Measurements from ENCODE around the gene TTC17.
"Not testable (repeated sequence)": the region's sequence is repeated elsewhere in the genome, so short reads cannot be mapped to it uniquely, and the experiment has no call there.

The TTC17 gene

DNA sequence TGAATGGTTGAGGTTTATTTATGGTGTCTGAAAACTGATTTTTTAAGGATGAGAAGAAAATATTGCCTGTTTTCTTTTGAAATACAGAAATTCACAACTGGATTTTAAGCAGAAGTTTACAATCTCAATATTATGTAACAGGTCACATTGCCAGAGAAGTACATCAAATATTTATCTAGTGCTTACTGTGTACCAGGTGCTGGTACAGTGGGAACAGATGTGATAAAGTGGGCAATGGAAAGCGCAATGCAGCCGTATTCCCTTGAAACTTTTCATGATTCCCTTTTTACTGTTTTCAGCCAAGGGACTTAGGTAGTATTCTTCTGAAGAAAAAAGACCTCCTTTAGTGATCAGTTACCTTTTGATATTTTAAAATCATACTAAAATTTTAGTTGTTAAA lies 49.6 kb downstream of the TTC17 start:
- Histone ChIP-seq H3K4me3 (ENCODE audit: low read depth in 1 of 2, low read length in 2 of 2) (no peak overlapping the region), H3K36me3 (ENCODE audit: control insufficient read depth in 1 of 2, insufficient read depth in 2 of 2, low read length in 2 of 2) (peaks cover 33 to 63% of the 10 kb centered on the region in 2 donors), H3K9me3 (ENCODE audit: control insufficient read depth in 1 of 2, low read length in 2 of 2) (no peaks in the 10 kb centered on the region), H3K27ac (ENCODE audit: low read length) (no peak overlapping the region), H3K27me3 (ENCODE audit: low read depth, low read length) (no peaks in the 10 kb centered on the region), H3K4me1 (ENCODE audit: control insufficient read depth in 1 of 2, insufficient read depth in 2 of 2, low read length in 2 of 2) (no peaks in the 10 kb centered on the region)

DNA sequence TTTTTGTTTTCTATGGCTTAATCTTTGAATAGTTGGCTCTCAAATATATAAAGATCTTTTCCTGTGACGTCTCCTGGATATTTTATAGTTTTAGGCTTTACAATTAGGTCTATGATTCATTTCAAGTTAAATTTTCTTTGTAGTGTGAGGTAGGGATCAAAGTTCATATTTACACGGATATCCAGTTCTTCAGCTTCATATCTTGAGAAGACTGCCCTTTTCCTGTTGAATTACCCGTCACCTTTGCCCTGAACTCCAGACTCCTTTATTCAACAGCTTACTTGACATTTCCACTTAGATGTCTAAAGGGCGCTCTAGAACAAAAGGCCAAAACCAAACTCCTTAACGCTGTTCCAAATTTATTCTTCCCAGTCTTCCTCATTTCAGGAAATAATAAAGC lies 51.7 kb downstream of the TTC17 start:
- H3K4me3 ChIP-seq (ENCODE audit: low read depth in 1 of 2, low read length in 2 of 2) = no peak overlapping the region
- peak overlapping the region; percentile 24 for H3K27ac ChIP-seq (ENCODE audit: low read length)
- H3K9me3 ChIP-seq (ENCODE audit: control insufficient read depth in 1 of 2, low read length in 2 of 2) = no peaks in the 10 kb centered on the region
- no peaks in the 10 kb centered on the region for H3K27me3 ChIP-seq (ENCODE audit: low read depth, low read length)
- no peaks in the 10 kb centered on the region for H3K4me1 ChIP-seq (ENCODE audit: control insufficient read depth in 1 of 2, insufficient read depth in 2 of 2, low read length in 2 of 2)
- peaks cover 35 to 58% of the 10 kb centered on the region in 2 donors for H3K36me3 ChIP-seq (ENCODE audit: control insufficient read depth in 1 of 2, insufficient read depth in 2 of 2, low read length in 2 of 2)

DNA sequence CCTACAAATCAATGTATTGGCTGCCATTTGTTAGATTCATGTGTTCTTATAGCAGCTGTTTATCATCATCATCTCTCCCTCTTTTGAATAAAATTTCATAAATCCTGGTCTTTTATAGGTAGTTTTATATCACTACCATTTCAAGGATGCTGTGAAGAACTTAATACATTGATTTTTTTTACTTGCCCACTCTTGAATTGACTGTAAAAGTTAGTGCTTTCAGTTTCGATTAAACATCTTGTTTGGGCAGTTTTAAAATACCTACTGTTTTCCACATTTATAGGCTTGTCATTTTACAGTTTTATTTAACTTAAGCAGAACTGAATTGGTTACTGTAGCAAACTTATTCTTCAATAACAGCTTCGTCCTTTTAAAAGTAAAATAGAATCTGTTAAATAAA lies 59.5 kb downstream of the TTC17 start:
- Histone ChIP-seq H3K27ac (ENCODE audit: low read length) (no peak overlapping the region), H3K4me3 (ENCODE audit: low read depth in 1 of 2, low read length in 2 of 2) (no peak overlapping the region), H3K4me1 (ENCODE audit: control insufficient read depth in 1 of 2, insufficient read depth in 2 of 2, low read length in 2 of 2) (no peaks in the 10 kb centered on the region), H3K27me3 (ENCODE audit: low read depth, low read length) (no peaks in the 10 kb centered on the region), H3K36me3 (ENCODE audit: control insufficient read depth in 1 of 2, insufficient read depth in 2 of 2, low read length in 2 of 2) (peaks cover 8 to 24% of the 10 kb centered on the region in 2 donors), H3K9me3 (ENCODE audit: control insufficient read depth in 1 of 2, low read length in 2 of 2) (no peaks in the 10 kb centered on the region)

DNA sequence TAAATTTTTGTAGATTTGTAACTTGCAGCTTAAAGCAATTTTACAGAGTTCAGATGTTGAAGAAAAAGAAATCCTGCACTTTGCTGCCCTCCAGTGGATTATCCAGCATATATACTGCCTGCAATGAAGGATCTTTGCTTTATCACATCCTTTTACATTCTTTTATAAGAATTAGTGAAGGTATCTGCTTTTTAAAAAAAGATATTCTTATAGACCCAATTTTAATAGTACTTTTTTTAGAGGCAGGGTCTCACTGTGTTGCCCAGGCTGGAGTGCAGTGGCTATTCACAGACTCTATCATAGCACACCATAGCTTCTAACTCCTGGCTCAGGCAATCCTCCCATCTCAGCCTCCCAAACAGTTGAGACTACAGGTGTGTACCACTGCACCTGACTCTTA lies 60.7 kb downstream of the TTC17 start:
- Histone ChIP-seq H3K27ac (ENCODE audit: low read length) (no peak overlapping the region), H3K36me3 (ENCODE audit: control insufficient read depth in 1 of 2, insufficient read depth in 2 of 2, low read length in 2 of 2) (peaks cover 7 to 18% of the 10 kb centered on the region in 2 donors), H3K4me3 (ENCODE audit: low read depth in 1 of 2, low read length in 2 of 2) (no peak overlapping the region), H3K27me3 (ENCODE audit: low read depth, low read length) (no peaks in the 10 kb centered on the region), H3K9me3 (ENCODE audit: control insufficient read depth in 1 of 2, low read length in 2 of 2) (no peaks in the 10 kb centered on the region), H3K4me1 (ENCODE audit: control insufficient read depth in 1 of 2, insufficient read depth in 2 of 2, low read length in 2 of 2) (no peaks in the 10 kb centered on the region)

DNA sequence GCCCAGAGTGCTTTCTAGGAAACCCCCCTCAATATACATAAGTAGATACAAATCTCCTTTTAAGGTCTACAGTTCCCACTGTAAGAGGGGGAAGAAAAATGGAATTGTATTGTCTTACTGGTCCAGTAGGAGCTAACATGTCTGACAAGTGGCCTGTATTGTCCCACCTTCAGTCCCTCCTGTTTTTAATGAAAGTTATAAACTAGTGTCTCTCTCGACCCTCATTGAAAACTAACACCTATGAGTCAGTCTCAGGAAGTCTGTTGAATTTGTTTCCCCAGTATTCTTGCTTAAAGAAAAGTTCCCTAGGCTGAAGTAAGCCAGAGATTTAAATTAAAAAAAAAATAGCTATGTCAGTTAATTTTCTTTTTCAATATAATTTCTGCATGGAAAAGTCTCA lies 69.3 kb downstream of the TTC17 start:
- Histone ChIP-seq H3K4me3 (ENCODE audit: low read depth in 1 of 2, low read length in 2 of 2) (no peak overlapping the region), H3K9me3 (ENCODE audit: control insufficient read depth in 1 of 2, low read length in 2 of 2) (no peaks in the 10 kb centered on the region), H3K27me3 (ENCODE audit: low read depth, low read length) (no peaks in the 10 kb centered on the region), H3K4me1 (ENCODE audit: control insufficient read depth in 1 of 2, insufficient read depth in 2 of 2, low read length in 2 of 2) (no peaks in the 10 kb centered on the region), H3K27ac (ENCODE audit: low read length) (no peak overlapping the region), H3K36me3 (ENCODE audit: control insufficient read depth in 1 of 2, insufficient read depth in 2 of 2, low read length in 2 of 2) (peaks cover 0 to 19% of the 10 kb centered on the region in 2 donors)

DNA sequence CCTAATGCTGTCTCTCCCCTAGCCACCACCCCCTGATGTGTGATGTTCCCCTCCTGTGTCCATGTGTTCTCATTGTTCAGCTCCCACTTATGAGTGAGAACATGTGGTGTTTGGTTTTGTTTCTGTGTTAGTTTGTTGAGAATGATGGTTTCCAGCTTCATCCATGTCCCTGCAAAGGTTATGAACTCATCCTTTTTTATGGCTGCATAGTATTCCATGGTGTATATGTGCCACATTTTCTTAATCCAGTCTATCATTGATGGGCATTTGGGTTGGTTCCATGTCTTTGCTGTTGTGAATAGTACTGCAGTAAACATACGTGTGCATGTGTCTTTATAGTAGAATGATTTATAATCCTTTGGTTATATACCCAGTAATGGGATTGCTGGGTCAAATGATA lies 72.2 kb downstream of the TTC17 start:
- not testable (repeated sequence) for H3K4me3 ChIP-seq (ENCODE audit: low read depth in 1 of 2, low read length in 2 of 2); H3K4me1 ChIP-seq (ENCODE audit: control insufficient read depth in 1 of 2, insufficient read depth in 2 of 2, low read length in 2 of 2); H3K9me3 ChIP-seq (ENCODE audit: control insufficient read depth in 1 of 2, low read length in 2 of 2); H3K27me3 ChIP-seq (ENCODE audit: low read depth, low read length); H3K27ac ChIP-seq (ENCODE audit: low read length)
- H3K36me3 ChIP-seq (ENCODE audit: control insufficient read depth in 1 of 2, insufficient read depth in 2 of 2, low read length in 2 of 2) = peaks cover 0 to 22% of the 10 kb centered on the region in 2 donors

DNA sequence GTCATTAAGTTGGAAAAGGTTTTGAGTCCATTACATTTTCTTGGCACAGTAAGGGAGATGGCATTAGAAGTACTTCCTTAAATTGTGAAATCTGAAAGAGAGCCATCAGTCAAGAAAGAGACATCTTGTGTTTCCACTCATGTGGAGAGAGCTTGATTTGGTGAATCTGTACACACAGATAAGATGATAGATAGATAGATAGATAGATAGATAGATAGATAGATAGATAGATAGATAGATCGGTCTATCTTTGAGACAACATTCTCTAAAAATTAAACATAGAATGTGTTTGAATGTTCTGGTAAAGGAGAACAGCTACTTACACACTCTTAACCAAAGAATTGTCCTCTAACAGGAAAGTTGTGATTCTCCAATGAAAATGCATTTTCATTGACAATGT lies 76.2 kb downstream of the TTC17 start:
- H3K9me3 ChIP-seq (ENCODE audit: control insufficient read depth in 1 of 2, low read length in 2 of 2) = no peaks in the 10 kb centered on the region
- no peaks in the 10 kb centered on the region for H3K27me3 ChIP-seq (ENCODE audit: low read depth, low read length)
- H3K27ac ChIP-seq (ENCODE audit: low read length) = no peak overlapping the region
- H3K4me3 ChIP-seq (ENCODE audit: low read depth in 1 of 2, low read length in 2 of 2) = no peak overlapping the region
- H3K36me3 ChIP-seq (ENCODE audit: control insufficient read depth in 1 of 2, insufficient read depth in 2 of 2, low read length in 2 of 2) = peaks cover 30 to 53% of the 10 kb centered on the region in 2 donors
- no peaks in the 10 kb centered on the region for H3K4me1 ChIP-seq (ENCODE audit: control insufficient read depth in 1 of 2, insufficient read depth in 2 of 2, low read length in 2 of 2)

DNA sequence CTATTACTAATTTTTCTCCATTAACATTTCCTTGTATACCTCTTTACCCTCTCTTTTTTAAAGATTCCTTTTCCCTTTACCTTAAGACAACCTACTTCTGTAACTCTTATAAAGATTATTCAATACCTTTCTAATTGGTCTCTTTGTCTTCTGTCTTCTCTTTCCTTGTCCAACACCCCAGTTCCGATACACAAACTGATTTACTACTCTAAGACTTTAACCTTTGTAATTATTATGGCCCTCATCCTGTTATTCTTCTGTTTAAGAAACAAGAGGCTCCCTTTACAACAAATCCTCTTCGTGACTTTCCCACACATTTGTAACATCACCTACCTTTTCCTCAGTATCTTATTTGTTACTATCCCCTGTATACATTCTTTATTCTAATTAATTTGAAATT lies 81.8 kb downstream of the TTC17 start:
- Histone ChIP-seq H3K27me3 (ENCODE audit: low read depth, low read length) (no peaks in the 10 kb centered on the region), H3K27ac (ENCODE audit: low read length) (no peak overlapping the region), H3K9me3 (ENCODE audit: control insufficient read depth in 1 of 2, low read length in 2 of 2) (no peaks in the 10 kb centered on the region), H3K36me3 (ENCODE audit: control insufficient read depth in 1 of 2, insufficient read depth in 2 of 2, low read length in 2 of 2) (peaks cover 51 to 77% of the 10 kb centered on the region in 2 donors), H3K4me1 (ENCODE audit: control insufficient read depth in 1 of 2, insufficient read depth in 2 of 2, low read length in 2 of 2) (no peaks in the 10 kb centered on the region), H3K4me3 (ENCODE audit: low read depth in 1 of 2, low read length in 2 of 2) (no peak overlapping the region)

DNA sequence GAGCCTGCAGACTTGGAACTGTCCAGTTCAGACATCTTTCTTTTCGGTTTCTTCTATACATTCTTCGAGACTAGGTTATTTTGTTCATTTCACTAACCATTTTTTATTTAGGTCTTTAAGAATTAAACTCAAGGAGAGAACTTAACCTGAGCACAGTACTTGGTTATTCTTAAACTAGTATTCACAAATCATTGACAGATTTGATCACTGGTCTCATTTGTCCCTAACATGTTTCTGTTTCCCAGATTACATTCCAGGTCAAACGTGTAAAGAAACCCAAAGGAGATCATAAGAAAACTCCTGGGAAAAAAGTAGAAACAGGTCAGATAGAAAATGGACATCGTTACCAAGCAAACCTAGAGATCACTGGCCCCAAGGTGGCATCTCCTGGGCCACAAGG lies 85.1 kb downstream of the TTC17 start:
- peaks cover 50 to 76% of the 10 kb centered on the region in 2 donors for H3K36me3 ChIP-seq (ENCODE audit: control insufficient read depth in 1 of 2, insufficient read depth in 2 of 2, low read length in 2 of 2)
- no peaks in the 10 kb centered on the region for H3K4me1 ChIP-seq (ENCODE audit: control insufficient read depth in 1 of 2, insufficient read depth in 2 of 2, low read length in 2 of 2)
- no peak overlapping the region for H3K27ac ChIP-seq (ENCODE audit: low read length)
- no peaks in the 10 kb centered on the region for H3K27me3 ChIP-seq (ENCODE audit: low read depth, low read length)
- no peak overlapping the region for H3K4me3 ChIP-seq (ENCODE audit: low read depth in 1 of 2, low read length in 2 of 2)
- no peaks in the 10 kb centered on the region for H3K9me3 ChIP-seq (ENCODE audit: control insufficient read depth in 1 of 2, low read length in 2 of 2)

DNA sequence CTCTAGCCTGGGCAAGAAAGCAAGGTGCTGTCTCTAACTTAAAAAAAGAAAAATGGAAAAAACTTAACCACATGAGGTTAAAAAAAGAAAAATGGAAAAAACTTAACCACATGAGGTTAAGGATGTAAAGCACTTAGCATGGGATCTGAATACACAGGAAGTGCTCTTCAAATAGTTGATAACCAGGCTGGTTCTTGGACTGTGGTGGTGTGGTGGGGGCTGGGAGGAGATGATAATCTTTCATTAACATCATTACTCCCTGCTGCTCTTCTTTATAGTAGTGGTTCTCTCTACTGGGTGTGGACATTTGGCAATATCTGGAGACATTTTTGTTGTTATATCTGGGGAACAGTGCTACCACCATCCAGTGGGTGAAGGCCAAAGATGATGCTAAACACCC lies 88.4 kb downstream of the TTC17 start:
- H3K36me3 ChIP-seq (ENCODE audit: control insufficient read depth in 1 of 2, insufficient read depth in 2 of 2, low read length in 2 of 2) = peaks cover 65 to 85% of the 10 kb centered on the region in 2 donors

DNA sequence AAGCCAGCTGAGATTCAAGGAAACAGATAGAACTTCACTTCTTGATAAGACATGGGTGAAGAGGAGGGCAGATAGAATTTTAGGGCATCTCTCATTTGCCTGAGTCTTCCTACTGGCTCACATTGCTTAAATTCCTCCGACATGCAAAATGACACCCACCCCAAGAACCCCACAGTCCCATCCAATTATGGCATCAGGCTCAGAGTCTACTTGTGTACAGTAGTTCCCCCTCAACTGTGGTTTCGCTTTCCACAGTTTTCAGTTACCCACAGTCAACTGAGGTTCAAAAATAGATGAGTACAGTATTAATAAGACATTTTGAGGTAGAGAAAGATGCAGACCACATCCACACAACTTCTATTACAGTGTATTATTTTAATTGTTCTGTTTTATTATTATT lies 99.8 kb downstream of the TTC17 start:
- Histone ChIP-seq H3K9me3 (ENCODE audit: control insufficient read depth in 1 of 2, low read length in 2 of 2) (peaks cover 0 to 6% of the 10 kb centered on the region in 2 donors), H3K4me3 (ENCODE audit: low read depth in 1 of 2, low read length in 2 of 2) (no peak overlapping the region), H3K36me3 (ENCODE audit: control insufficient read depth in 1 of 2, insufficient read depth in 2 of 2, low read length in 2 of 2) (peaks cover 43 to 74% of the 10 kb centered on the region in 2 donors), H3K4me1 (ENCODE audit: control insufficient read depth in 1 of 2, insufficient read depth in 2 of 2, low read length in 2 of 2) (no peaks in the 10 kb centered on the region), H3K27ac (ENCODE audit: low read length) (no peak overlapping the region), H3K27me3 (ENCODE audit: low read depth, low read length) (no peaks in the 10 kb centered on the region)

More for the DNA sequence above, 88.4 kb downstream of the TTC17 start:
- H3K4me3 ChIP-seq (ENCODE audit: low read depth in 1 of 2, low read length in 2 of 2) = no peak overlapping the region
- H3K27me3 ChIP-seq (ENCODE audit: low read depth, low read length) = no peaks in the 10 kb centered on the region
- no peak overlapping the region for H3K27ac ChIP-seq (ENCODE audit: low read length)
- H3K9me3 ChIP-seq (ENCODE audit: control insufficient read depth in 1 of 2, low read length in 2 of 2) = no peaks in the 10 kb centered on the region
- no peaks in the 10 kb centered on the region for H3K4me1 ChIP-seq (ENCODE audit: control insufficient read depth in 1 of 2, insufficient read depth in 2 of 2, low read length in 2 of 2)

DNA sequence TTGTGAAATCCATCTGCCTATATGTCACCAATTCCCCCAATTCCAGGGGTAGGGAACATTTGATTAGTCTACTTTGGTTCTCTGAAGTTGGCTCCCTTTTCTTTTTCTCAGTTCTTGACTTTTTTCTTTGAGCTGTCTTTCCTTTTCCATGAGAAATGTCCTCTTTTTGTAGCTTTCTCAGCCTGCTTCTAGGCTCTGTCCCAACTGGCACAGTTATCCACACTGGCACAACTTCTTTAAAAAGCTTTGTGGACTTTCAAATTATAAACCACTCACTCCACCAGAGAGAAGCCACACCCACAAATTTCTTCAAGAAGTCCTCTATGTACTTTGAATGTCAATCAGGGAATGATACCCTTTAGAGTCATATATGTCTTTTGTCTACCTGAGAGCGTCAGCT lies 100.5 kb downstream of the TTC17 start:
- Histone ChIP-seq H3K27me3 (ENCODE audit: low read depth, low read length) (no peaks in the 10 kb centered on the region), H3K36me3 (ENCODE audit: control insufficient read depth in 1 of 2, insufficient read depth in 2 of 2, low read length in 2 of 2) (peaks cover 45 to 70% of the 10 kb centered on the region in 2 donors), H3K9me3 (ENCODE audit: control insufficient read depth in 1 of 2, low read length in 2 of 2) (peaks cover 0 to 6% of the 10 kb centered on the region in 2 donors), H3K27ac (ENCODE audit: low read length) (no peak overlapping the region), H3K4me3 (ENCODE audit: low read depth in 1 of 2, low read length in 2 of 2) (no peak overlapping the region), H3K4me1 (ENCODE audit: control insufficient read depth in 1 of 2, insufficient read depth in 2 of 2, low read length in 2 of 2) (no peaks in the 10 kb centered on the region)

All from muscle layer of duodenum (tissue), 2 donors.